ENCODE results near the gene EFHB.
"Not testable (repeated sequence)": the region's sequence is repeated elsewhere in the genome, so short reads cannot be mapped to it uniquely, and the experiment has no call there.

EFHB gene

DNA sequence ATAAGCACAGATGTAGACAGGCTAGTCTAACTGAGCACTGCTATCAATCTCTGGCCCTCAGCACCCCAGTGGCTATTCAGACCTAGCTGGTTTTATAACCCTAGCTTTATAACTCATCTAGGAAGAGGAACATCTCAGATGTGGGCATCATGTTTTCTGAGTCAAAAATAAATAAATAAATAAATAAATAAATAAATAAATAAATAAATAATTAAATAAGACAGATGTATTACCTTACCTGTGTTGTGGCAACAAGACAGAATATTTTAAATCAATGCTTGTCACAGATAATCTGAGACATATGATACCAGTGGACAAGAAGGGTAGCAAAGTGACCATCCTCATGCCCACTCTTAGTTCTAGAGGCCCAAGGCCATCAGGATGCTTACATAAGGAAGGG lies 52.2 kb downstream of the EFHB start:
- in situ Hi-C loops (cut with HindIII; ENCODE audit: low pct_ligation_motif_present, low pct_unique_long_range_greater_than_20kb, low sequenced_read_pairs), result no loop called here
- no peak for DNase-seq

DNA sequence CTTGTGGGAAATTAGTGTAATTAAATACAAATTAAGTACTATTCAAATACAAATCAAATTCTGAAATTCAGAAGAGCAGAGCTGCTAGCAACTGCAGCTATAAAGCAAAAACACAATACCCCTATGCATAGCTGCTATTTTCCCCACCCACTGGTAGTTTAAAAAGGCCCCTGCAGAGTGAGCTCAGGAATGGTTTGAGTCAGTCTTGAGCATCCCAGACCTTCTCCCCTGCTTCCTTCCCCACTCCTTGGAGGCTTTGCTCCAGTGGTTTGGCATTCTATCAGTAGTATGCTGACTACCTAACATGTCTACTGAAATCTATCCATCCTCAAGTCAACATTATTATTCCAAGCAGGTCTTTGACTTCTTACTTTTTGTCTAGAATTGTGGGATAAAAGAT lies 53.0 kb downstream of the EFHB start:
- DNase-seq, result no peak
- in situ Hi-C loops (cut with HindIII; ENCODE audit: low pct_ligation_motif_present, low pct_unique_long_range_greater_than_20kb, low sequenced_read_pairs), result no loop called here

DNA sequence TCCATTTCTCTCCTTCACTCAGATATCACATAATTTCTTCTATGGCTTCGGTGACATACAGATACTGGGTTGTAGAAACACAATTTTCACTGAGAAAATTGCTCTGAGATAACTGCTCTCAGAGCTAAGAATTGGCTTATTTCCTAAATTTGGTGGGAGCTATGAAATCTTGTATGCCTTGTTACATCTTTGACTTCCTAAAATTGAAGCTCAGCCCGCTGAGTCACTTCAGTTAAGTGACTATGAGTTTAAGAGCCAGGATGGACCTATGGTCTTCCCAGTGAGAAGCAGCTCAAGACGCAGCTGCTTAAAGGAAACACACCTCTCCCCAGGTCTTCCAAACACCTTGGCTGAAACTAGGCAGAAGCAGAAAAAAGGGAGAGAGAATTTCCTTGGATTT lies 56.4 kb downstream of the EFHB start:
- DNase-seq, result no peak
- in situ Hi-C loops (cut with HindIII; ENCODE audit: low pct_ligation_motif_present, low pct_unique_long_range_greater_than_20kb, low sequenced_read_pairs), result no loop called here

DNA sequence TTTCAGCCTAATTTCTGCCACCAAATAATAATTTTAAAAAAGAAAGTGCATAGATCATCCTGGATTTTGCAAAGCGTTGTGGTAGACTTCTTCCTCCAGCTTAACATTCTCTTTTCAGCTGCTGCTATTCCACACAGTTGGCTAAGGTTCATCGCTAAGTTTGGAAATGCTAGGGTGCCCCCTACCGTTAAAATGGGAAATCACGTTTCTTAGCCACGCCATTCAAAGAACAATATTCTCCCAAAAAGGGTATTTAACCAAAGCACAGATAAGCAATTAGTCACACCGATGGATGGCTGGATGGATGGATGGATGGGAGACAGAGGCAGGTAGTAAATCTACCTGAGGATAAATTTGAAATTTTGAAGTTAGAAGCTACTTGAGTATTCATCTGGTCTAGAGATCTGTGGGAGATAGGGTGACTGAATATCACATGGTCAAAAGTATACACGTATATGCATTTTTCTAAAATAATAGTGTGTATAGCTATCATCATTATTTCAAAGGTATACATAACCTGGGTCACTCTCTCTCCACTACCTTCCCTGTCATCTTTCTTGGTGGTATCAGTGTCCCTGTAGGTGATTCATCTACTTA lies 67.2 kb downstream of the EFHB start:
- DNase-seq, result peak; percentile 49
- in situ Hi-C loops (cut with HindIII; ENCODE audit: low pct_ligation_motif_present, low pct_unique_long_range_greater_than_20kb, low sequenced_read_pairs), result no loop called here

DNA sequence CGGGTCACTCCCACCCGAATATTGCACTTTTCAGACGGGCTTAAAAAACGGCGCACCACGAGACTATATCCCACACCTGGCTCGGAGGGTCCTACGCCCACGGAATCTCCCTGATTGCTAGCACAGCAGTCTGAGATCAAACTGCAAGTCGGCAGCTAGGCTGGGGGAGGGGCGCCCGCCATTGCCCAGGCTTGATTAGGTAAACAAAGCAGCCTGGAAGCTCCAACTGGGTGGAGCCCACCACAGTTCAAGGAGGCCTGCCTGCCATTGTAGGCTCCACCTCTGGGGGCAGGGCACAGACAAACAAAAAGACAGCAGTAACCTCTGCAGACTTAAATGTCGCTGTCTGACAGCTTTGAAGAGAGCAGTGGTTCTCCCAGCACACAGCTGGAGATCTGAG lies 78.7 kb downstream of the EFHB start:
- DNase-seq; in situ Hi-C loops (cut with HindIII; ENCODE audit: low pct_ligation_motif_present, low pct_unique_long_range_greater_than_20kb, low sequenced_read_pairs): not testable (repeated sequence)

DNA sequence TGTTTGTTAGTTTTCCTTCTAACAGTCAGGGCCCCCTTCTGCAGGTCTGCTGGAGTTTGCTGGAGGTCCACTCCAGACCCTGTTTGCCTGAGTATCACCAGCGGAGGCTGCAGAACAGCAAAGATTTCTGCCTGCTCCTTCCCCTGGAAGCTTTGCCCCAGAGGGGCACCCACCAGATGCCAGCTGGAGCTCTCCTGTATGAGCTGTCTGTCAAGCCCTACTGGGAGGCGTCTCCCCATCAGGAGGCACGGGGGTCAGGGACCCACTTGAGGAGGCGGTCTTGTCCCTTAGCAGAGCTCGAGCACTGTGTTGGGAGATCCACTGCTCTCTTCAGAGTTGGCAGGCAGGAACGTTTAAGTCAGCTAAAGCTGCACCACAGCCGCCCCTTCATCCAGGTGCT lies 87.4 kb downstream of the EFHB start:
- in situ Hi-C loops (cut with HindIII; ENCODE audit: low pct_ligation_motif_present, low pct_unique_long_range_greater_than_20kb, low sequenced_read_pairs); DNase-seq: not testable (repeated sequence)

All from ACHN (cell line).